PC-3 (cell line): ENCODE results near the gene NR3C1. TPM values are rescaled to one million over a fixed set of nuclear protein-coding genes. Genes with fewer than 3 reads are reported as not detected.

Experiments
- ATAC-seq: fragments of 200-7000 bp; cut with Tn5 transposase; 2 replicates; pipeline ENCODE4 v1.9.1; 2020; ENCODE audit warnings: mild to moderate bottlenecking, moderate library complexity
- BruUV-seq: library from RNA; stranded (reverse); fragments of 400-500 nt; replicated peaks from 2 replicates; lab custom pipeline; 2021; lab: Mats Ljungman, UMichigan
- CTCF ChIA-PET: fragments of 300-600 bp; sonication (Branson Sonifier 250); formaldehyde crosslinking; loops from one replicate; lab custom pipeline; 2022; ENCODE audit warnings: antibody characterized with exemption; lab: Charles Lee
- POLR2A ChIA-PET: fragments of 300-600 bp; sonication (Branson Sonifier 250); formaldehyde crosslinking; loops from one replicate; lab custom pipeline; 2022; ENCODE audit warnings: antibody characterized with exemption; ENCODE audit not compliant: unreplicated experiment; lab: Charles Lee
- DNase-seq: peaks from one replicate; pipeline ENCODE4 v3.0.0-alpha.2; 2015
- H2AFZ ChIP-seq: fragments of 300-600 bp; sonication (generic); 2 replicates; pipeline ENCODE4 v1.6.0; 2016; ENCODE audit warnings: antibody characterized with exemption, low read length
- H3F3A ChIP-seq: fragments of 300-600 bp; sonication (generic); one replicate; pipeline ENCODE4 v1.6.0; 2017; ENCODE audit warnings: antibody characterized with exemption, low read length, control low read depth, mild to moderate bottlenecking; ENCODE audit not compliant: unreplicated experiment
- H3K27ac ChIP-seq: fragments of 300-600 bp; sonication (generic); 2 replicates; pipeline ENCODE4 v1.5.1; 2016; ENCODE audit warnings: mild to moderate bottlenecking, low read length
- H3K27me3 ChIP-seq: fragments of 300-600 bp; sonication (generic); 2 replicates; pipeline ENCODE4 v1.6.1; 2016; ENCODE audit warnings: low read length, mixed read lengths
- H3K36me3 ChIP-seq: fragments of 300-600 bp; sonication (generic); 2 replicates; pipeline ENCODE4 v1.6.1; 2016; ENCODE audit warnings: low read depth, mixed run types, low read length, mixed read lengths
- H3K4me1 ChIP-seq: fragments of 300-600 bp; sonication (generic); 2 replicates; pipeline ENCODE4 v1.5.1; 2016; ENCODE audit warnings: low read length; ENCODE audit not compliant: insufficient read depth
- H3K4me2 ChIP-seq: fragments of 300-600 bp; sonication (generic); 2 replicates; pipeline ENCODE4 v1.6.0; 2016; ENCODE audit warnings: low read length
- H3K4me3 ChIP-seq: fragments of 300-600 bp; sonication (generic); 2 replicates; pipeline ENCODE4 v1.5.1; 2016; ENCODE audit warnings: mild to moderate bottlenecking, low read length, mixed read lengths
- H3K79me2 ChIP-seq: fragments of 300-600 bp; sonication (generic); 2 replicates; pipeline ENCODE4 v1.6.1; 2017; ENCODE audit warnings: low read length, mixed read lengths
- H3K9ac ChIP-seq: fragments of 300-600 bp; sonication (generic); 2 replicates; pipeline ENCODE4 v1.6.0; 2016; ENCODE audit warnings: mild to moderate bottlenecking, low read length
- H3K9me2 ChIP-seq: fragments of 300-600 bp; sonication (generic); replicated peaks from 2 replicates; pipeline ENCODE4 v1.6.1; 2016; ENCODE audit warnings: mixed run types, low read length, mixed read lengths
- H3K9me3 ChIP-seq: fragments of 300-600 bp; sonication (generic); 2 replicates; pipeline ENCODE4 v1.6.1; 2016; ENCODE audit warnings: low read length, mixed read lengths
- H4K20me1 ChIP-seq: fragments of 300-600 bp; sonication (generic); 2 replicates; pipeline ENCODE4 v1.6.1; 2016; ENCODE audit warnings: low read length, mixed read lengths
- EZH2 ChIP-seq: fragments of 300-600 bp; sonication (generic); IDR thresholded peaks from one replicate; pipeline ENCODE4 v1.6.1; 2017; ENCODE audit warnings: antibody characterized with exemption, mild to moderate bottlenecking, low read length; ENCODE audit not compliant: unreplicated experiment
- EZH2phosphoT487 ChIP-seq: fragments of 300-600 bp; sonication (generic); IDR thresholded peaks from 2 replicates; pipeline ENCODE4 v1.6.1; 2018; ENCODE audit warnings: mild to moderate bottlenecking, antibody characterized with exemption, low read length, borderline replicate concordance
- intact Hi-C: fragments of 100-400 bp; cut with micrococcal nuclease; formaldehyde crosslinking; loops from 2 replicates; pipeline ENCODE4 v1.9.0; 2023
- total RNA-seq: library from RNA; depleted of rRNA; stranded (reverse); fragments of >200 nt; gene quantifications from 2 replicates; pipeline ENCODE4 v1.2.3, GENCODE V29; 2014
- TF ChIP-seq, protein P1 (sequence below): fragments of 300-600 bp; sonication (generic); conservative IDR thresholded peaks from 2 replicates; pipeline ENCODE4 v1.5.1; 2017; ENCODE audit warnings: antibody characterized with exemption, low read depth, mild to moderate bottlenecking, low read length

The NR3C1 gene
- total RNA-seq, 1 experiment from 2014 or later = 13.0 TPM

GRCh38 chr5:143350341-143350740 is 53.1 kb downstream of the NR3C1 start:
- H3K4me2 ChIP-seq = no peak overlapping the region
- DNase-seq = no peak
- intact Hi-C loops = loop anchor here (5.0 kb wide), 1 partner anchor 38 kb away; no protein-coding TSS in a partner anchor
- TF ChIP-seq, protein P1, sequence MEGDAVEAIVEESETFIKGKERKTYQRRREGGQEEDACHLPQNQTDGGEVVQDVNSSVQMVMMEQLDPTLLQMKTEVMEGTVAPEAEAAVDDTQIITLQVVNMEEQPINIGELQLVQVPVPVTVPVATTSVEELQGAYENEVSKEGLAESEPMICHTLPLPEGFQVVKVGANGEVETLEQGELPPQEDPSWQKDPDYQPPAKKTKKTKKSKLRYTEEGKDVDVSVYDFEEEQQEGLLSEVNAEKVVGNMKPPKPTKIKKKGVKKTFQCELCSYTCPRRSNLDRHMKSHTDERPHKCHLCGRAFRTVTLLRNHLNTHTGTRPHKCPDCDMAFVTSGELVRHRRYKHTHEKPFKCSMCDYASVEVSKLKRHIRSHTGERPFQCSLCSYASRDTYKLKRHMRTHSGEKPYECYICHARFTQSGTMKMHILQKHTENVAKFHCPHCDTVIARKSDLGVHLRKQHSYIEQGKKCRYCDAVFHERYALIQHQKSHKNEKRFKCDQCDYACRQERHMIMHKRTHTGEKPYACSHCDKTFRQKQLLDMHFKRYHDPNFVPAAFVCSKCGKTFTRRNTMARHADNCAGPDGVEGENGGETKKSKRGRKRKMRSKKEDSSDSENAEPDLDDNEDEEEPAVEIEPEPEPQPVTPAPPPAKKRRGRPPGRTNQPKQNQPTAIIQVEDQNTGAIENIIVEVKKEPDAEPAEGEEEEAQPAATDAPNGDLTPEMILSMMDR = no peak
- TF ChIP-seq EZH2 (no peak), EZH2phosphoT487 (no peak)
- H3K27me3 ChIP-seq = no peaks in the 10 kb centered on the region
- no peak overlapping the region for H3K4me3 ChIP-seq
- H3K79me2 ChIP-seq = peaks cover 61% of the 10 kb centered on the region
- no peak overlapping the region for H3K27ac ChIP-seq
- H3F3A ChIP-seq = no peaks in the 10 kb centered on the region
- H3K4me1 ChIP-seq = peaks cover 23% of the 10 kb centered on the region
- H3K9me3 ChIP-seq = no peaks in the 10 kb centered on the region
- H4K20me1 ChIP-seq = no peaks in the 10 kb centered on the region
- no peak for ATAC-seq
- H3K9me2 ChIP-seq = no peaks in the 10 kb centered on the region
- POLR2A ChIA-PET = no interaction called here
- CTCF ChIA-PET = interaction anchor here (0.5 kb wide), 2 partner anchors 792 to 831 kb away, joined by 3 to 5 read pairs; no protein-coding TSS in a partner anchor
- no peaks in the 10 kb centered on the region for H3K36me3 ChIP-seq
- H2AFZ ChIP-seq = no peak overlapping the region
- no peak overlapping the region for H3K9ac ChIP-seq
- BruUV-seq = no TSS peak

DNA sequence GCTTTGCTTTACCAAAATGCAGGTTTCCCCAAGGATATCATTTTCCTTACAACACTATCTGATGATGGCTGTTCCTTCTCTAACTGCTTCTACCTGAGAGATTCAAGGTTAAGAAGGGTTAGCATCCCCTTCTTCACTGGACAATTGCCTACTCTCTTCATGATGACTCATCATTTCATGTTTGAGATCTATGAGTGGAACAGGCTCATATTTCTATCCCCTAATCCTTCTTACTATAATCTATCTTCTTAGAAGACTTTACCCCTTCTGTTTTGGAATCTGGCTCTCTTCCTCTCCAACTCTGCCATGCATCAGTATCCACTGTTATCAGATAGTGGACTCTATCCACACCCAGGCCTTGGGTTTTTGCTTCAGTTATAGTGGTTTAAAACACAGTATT is 54.3 kb downstream of the NR3C1 start:
- peak; percentile 37; the same call in 1 of the 2 replicates for ATAC-seq
- ChIA-PET CTCF (no interaction called here), POLR2A (interaction anchor here (0.6 kb wide), 1 partner anchor 724 kb away, joined by 4 read pairs; no protein-coding TSS in a partner anchor)
- H4K20me1 ChIP-seq = no peaks in the 10 kb centered on the region
- no peak overlapping the region for H3K9ac ChIP-seq
- H3K4me2 ChIP-seq = peak overlapping the region; percentile 32; the same call in 1 of the 2 replicates
- H3K27me3 ChIP-seq = no peaks in the 10 kb centered on the region
- H3K79me2 ChIP-seq = peaks cover 51% of the 10 kb centered on the region
- H3K36me3 ChIP-seq = no peaks in the 10 kb centered on the region
- no peak overlapping the region for H3K4me3 ChIP-seq
- TF ChIP-seq EZH2 (no peak), EZH2phosphoT487 (no peak)
- TF ChIP-seq, protein P1 = no peak
- peaks cover 22% of the 10 kb centered on the region for H3K4me1 ChIP-seq
- H3K9me2 ChIP-seq = no peaks in the 10 kb centered on the region
- no peak overlapping the region for H2AFZ ChIP-seq
- no TSS peak for BruUV-seq
- intact Hi-C loops = no loop called here
- no peak overlapping the region for H3K27ac ChIP-seq
- peak; percentile 44 for DNase-seq
- H3K9me3 ChIP-seq = no peaks in the 10 kb centered on the region
- no peaks in the 10 kb centered on the region for H3F3A ChIP-seq

- H3F3A ChIP-seq = no peaks in the 10 kb centered on the region
- no peaks in the 10 kb centered on the region for H3K27me3 ChIP-seq
- no peak overlapping the region for H3K27ac ChIP-seq
- CTCF ChIA-PET = no interaction called here
- no peak overlapping the region for H3K4me3 ChIP-seq
- no peaks in the 10 kb centered on the region for H4K20me1 ChIP-seq
- H3K9me3 ChIP-seq = no peaks in the 10 kb centered on the region
- intact Hi-C loops = no loop called here
- H3K9me2 ChIP-seq = no peaks in the 10 kb centered on the region
- H3K9ac ChIP-seq = no peak overlapping the region
- H2AFZ ChIP-seq = no peak overlapping the region
- DNase-seq (no peak), ATAC-seq (no peak)
- TF ChIP-seq EZH2 (no peak), EZH2phosphoT487 (no peak)
- TF ChIP-seq, protein P1 = no peak
- H3K36me3 ChIP-seq = no peaks in the 10 kb centered on the region
- H3K4me2 ChIP-seq = no peak overlapping the region
- H3K4me1 ChIP-seq = peaks cover 22% of the 10 kb centered on the region
- H3K79me2 ChIP-seq = peaks cover 52% of the 10 kb centered on the region
- POLR2A ChIA-PET = no interaction called here
- no TSS peak for BruUV-seq
These were observed 55.7 kb downstream of the NR3C1 start for GRCh38 chr5:143347698-143348344.
